ENCODE measurements around the gene TP63.

The TP63 gene

GRCh38 chr3:189727158-189727557 is 96.0 kb downstream of the TP63 start:
- Histone ChIP-seq H3K4me1 (ENCODE audit: control insufficient read depth, insufficient read depth, low read length) (no peaks in the 10 kb centered on the region), H3K36me3 (ENCODE audit: control insufficient read depth, insufficient read depth, low read length) (no peaks in the 10 kb centered on the region), H3K4me3 (ENCODE audit: low read depth, low read length) (no peak overlapping the region), H3K9me3 (ENCODE audit: control insufficient read depth, insufficient read depth, low read length) (no peaks in the 10 kb centered on the region), H3K9ac (ENCODE audit: low read depth, low read length) (no peak overlapping the region), H3K27ac (ENCODE audit: low read depth, low read length) (no peak overlapping the region), H3K27me3 (ENCODE audit: control insufficient read depth, insufficient read depth, low read length) (no peaks in the 10 kb centered on the region)

GRCh38 chr3:189727898-189728297 is 96.7 kb downstream of the TP63 start:
- no peak overlapping the region for H3K4me3 ChIP-seq (ENCODE audit: low read depth, low read length)
- no peak overlapping the region for H3K27ac ChIP-seq (ENCODE audit: low read depth, low read length)
- no peak overlapping the region for H3K9ac ChIP-seq (ENCODE audit: low read depth, low read length)

GRCh38 chr3:189728915-189729314 is 97.7 kb downstream of the TP63 start:
- Histone ChIP-seq H3K4me1 (ENCODE audit: control insufficient read depth, insufficient read depth, low read length) (no peaks in the 10 kb centered on the region), H3K36me3 (ENCODE audit: control insufficient read depth, insufficient read depth, low read length) (no peaks in the 10 kb centered on the region), H3K4me3 (ENCODE audit: low read depth, low read length) (no peak overlapping the region)

More at GRCh38 chr3:189727898-189728297, 96.7 kb downstream of the TP63 start:
- no peaks in the 10 kb centered on the region for H3K9me3 ChIP-seq (ENCODE audit: control insufficient read depth, insufficient read depth, low read length)
- H3K27me3 ChIP-seq (ENCODE audit: control insufficient read depth, insufficient read depth, low read length) = no peaks in the 10 kb centered on the region
- H3K36me3 ChIP-seq (ENCODE audit: control insufficient read depth, insufficient read depth, low read length) = no peaks in the 10 kb centered on the region
- no peaks in the 10 kb centered on the region for H3K4me1 ChIP-seq (ENCODE audit: control insufficient read depth, insufficient read depth, low read length)

GRCh38 chr3:189734061-189734460 is 102.9 kb downstream of the TP63 start:
- Histone ChIP-seq H3K9ac (ENCODE audit: low read depth, low read length) (no peak overlapping the region), H3K4me3 (ENCODE audit: low read depth, low read length) (no peak overlapping the region)

More at GRCh38 chr3:189728915-189729314, 97.7 kb downstream of the TP63 start:
- no peaks in the 10 kb centered on the region for H3K9me3 ChIP-seq (ENCODE audit: control insufficient read depth, insufficient read depth, low read length)
- no peak overlapping the region for H3K27ac ChIP-seq (ENCODE audit: low read depth, low read length)
- no peaks in the 10 kb centered on the region for H3K27me3 ChIP-seq (ENCODE audit: control insufficient read depth, insufficient read depth, low read length)
- H3K9ac ChIP-seq (ENCODE audit: low read depth, low read length) = no peak overlapping the region

GRCh38 chr3:189735913-189736312 is 104.7 kb downstream of the TP63 start:
- Histone ChIP-seq H3K9me3 (ENCODE audit: control insufficient read depth, insufficient read depth, low read length) (no peaks in the 10 kb centered on the region), H3K4me1 (ENCODE audit: control insufficient read depth, insufficient read depth, low read length) (no peaks in the 10 kb centered on the region; the same call in 1 of the 2 replicates), H3K27ac (ENCODE audit: low read depth, low read length) (no peak overlapping the region), H3K9ac (ENCODE audit: low read depth, low read length) (no peak overlapping the region), H3K36me3 (ENCODE audit: control insufficient read depth, insufficient read depth, low read length) (no peaks in the 10 kb centered on the region), H3K4me3 (ENCODE audit: low read depth, low read length) (no peak overlapping the region), H3K27me3 (ENCODE audit: control insufficient read depth, insufficient read depth, low read length) (no peaks in the 10 kb centered on the region)

More at GRCh38 chr3:189734061-189734460, 102.9 kb downstream of the TP63 start:
- Histone ChIP-seq H3K4me1 (ENCODE audit: control insufficient read depth, insufficient read depth, low read length) (no peaks in the 10 kb centered on the region), H3K36me3 (ENCODE audit: control insufficient read depth, insufficient read depth, low read length) (no peaks in the 10 kb centered on the region), H3K27me3 (ENCODE audit: control insufficient read depth, insufficient read depth, low read length) (no peaks in the 10 kb centered on the region), H3K9me3 (ENCODE audit: control insufficient read depth, insufficient read depth, low read length) (no peaks in the 10 kb centered on the region), H3K27ac (ENCODE audit: low read depth, low read length) (no peak overlapping the region)

GRCh38 chr3:189737071-189737470 is 105.9 kb downstream of the TP63 start:
- H3K9ac ChIP-seq (ENCODE audit: low read depth, low read length) = no peak overlapping the region
- no peak overlapping the region for H3K4me3 ChIP-seq (ENCODE audit: low read depth, low read length)
- no peaks in the 10 kb centered on the region for H3K9me3 ChIP-seq (ENCODE audit: control insufficient read depth, insufficient read depth, low read length)
- no peaks in the 10 kb centered on the region; the same call in 1 of the 2 replicates for H3K4me1 ChIP-seq (ENCODE audit: control insufficient read depth, insufficient read depth, low read length)
- no peak overlapping the region for H3K27ac ChIP-seq (ENCODE audit: low read depth, low read length)
- H3K27me3 ChIP-seq (ENCODE audit: control insufficient read depth, insufficient read depth, low read length) = no peaks in the 10 kb centered on the region
- no peaks in the 10 kb centered on the region for H3K36me3 ChIP-seq (ENCODE audit: control insufficient read depth, insufficient read depth, low read length)

GRCh38 chr3:189737619-189738018 is 106.4 kb downstream of the TP63 start:
- Histone ChIP-seq H3K36me3 (ENCODE audit: control insufficient read depth, insufficient read depth, low read length) (no peaks in the 10 kb centered on the region), H3K27ac (ENCODE audit: low read depth, low read length) (no peak overlapping the region), H3K9ac (ENCODE audit: low read depth, low read length) (no peak overlapping the region), H3K9me3 (ENCODE audit: control insufficient read depth, insufficient read depth, low read length) (no peaks in the 10 kb centered on the region), H3K27me3 (ENCODE audit: control insufficient read depth, insufficient read depth, low read length) (no peaks in the 10 kb centered on the region), H3K4me1 (ENCODE audit: control insufficient read depth, insufficient read depth, low read length) (no peaks in the 10 kb centered on the region; the same call in 1 of the 2 replicates), H3K4me3 (ENCODE audit: low read depth, low read length) (no peak overlapping the region)

GRCh38 chr3:189739378-189739777 is 108.2 kb downstream of the TP63 start:
- H3K4me3 ChIP-seq (ENCODE audit: low read depth, low read length) = no peak overlapping the region
- no peak overlapping the region for H3K9ac ChIP-seq (ENCODE audit: low read depth, low read length)
- H3K4me1 ChIP-seq (ENCODE audit: control insufficient read depth, insufficient read depth, low read length) = no peaks in the 10 kb centered on the region; the same call in 1 of the 2 replicates
- H3K27me3 ChIP-seq (ENCODE audit: control insufficient read depth, insufficient read depth, low read length) = no peaks in the 10 kb centered on the region
- H3K36me3 ChIP-seq (ENCODE audit: control insufficient read depth, insufficient read depth, low read length) = no peaks in the 10 kb centered on the region
- H3K9me3 ChIP-seq (ENCODE audit: control insufficient read depth, insufficient read depth, low read length) = no peaks in the 10 kb centered on the region
- H3K27ac ChIP-seq (ENCODE audit: low read depth, low read length) = no peak overlapping the region

GRCh38 chr3:189740156-189740555 is 109.0 kb downstream of the TP63 start:
- no peak overlapping the region for H3K27ac ChIP-seq (ENCODE audit: low read depth, low read length)
- H3K4me3 ChIP-seq (ENCODE audit: low read depth, low read length) = no peak overlapping the region
- H3K9me3 ChIP-seq (ENCODE audit: control insufficient read depth, insufficient read depth, low read length) = no peaks in the 10 kb centered on the region
- no peak overlapping the region for H3K9ac ChIP-seq (ENCODE audit: low read depth, low read length)
- no peaks in the 10 kb centered on the region for H3K36me3 ChIP-seq (ENCODE audit: control insufficient read depth, insufficient read depth, low read length)
- no peaks in the 10 kb centered on the region for H3K27me3 ChIP-seq (ENCODE audit: control insufficient read depth, insufficient read depth, low read length)
- H3K4me1 ChIP-seq (ENCODE audit: control insufficient read depth, insufficient read depth, low read length) = no peaks in the 10 kb centered on the region; the same call in 1 of the 2 replicates

- Histone ChIP-seq H3K27me3 (ENCODE audit: control insufficient read depth, insufficient read depth, low read length) (no peaks in the 10 kb centered on the region), H3K9me3 (ENCODE audit: control insufficient read depth, insufficient read depth, low read length) (no peaks in the 10 kb centered on the region), H3K4me1 (ENCODE audit: control insufficient read depth, insufficient read depth, low read length) (no peaks in the 10 kb centered on the region; the same call in 1 of the 2 replicates), H3K9ac (ENCODE audit: low read depth, low read length) (no peak overlapping the region), H3K4me3 (ENCODE audit: low read depth, low read length) (no peak overlapping the region), H3K36me3 (ENCODE audit: control insufficient read depth, insufficient read depth, low read length) (no peaks in the 10 kb centered on the region), H3K27ac (ENCODE audit: low read depth, low read length) (no peak overlapping the region)
These were observed 113.0 kb downstream of the TP63 start for GRCh38 chr3:189744235-189744634.

GRCh38 chr3:189745622-189746021 is 114.4 kb downstream of the TP63 start:
- no peaks in the 10 kb centered on the region for H3K27me3 ChIP-seq (ENCODE audit: control insufficient read depth, insufficient read depth, low read length)
- no peaks in the 10 kb centered on the region for H3K36me3 ChIP-seq (ENCODE audit: control insufficient read depth, insufficient read depth, low read length)
- H3K9ac ChIP-seq (ENCODE audit: low read depth, low read length) = no peak overlapping the region
- no peak overlapping the region for H3K27ac ChIP-seq (ENCODE audit: low read depth, low read length)
- no peaks in the 10 kb centered on the region for H3K9me3 ChIP-seq (ENCODE audit: control insufficient read depth, insufficient read depth, low read length)
- no peak overlapping the region for H3K4me3 ChIP-seq (ENCODE audit: low read depth, low read length)
- H3K4me1 ChIP-seq (ENCODE audit: control insufficient read depth, insufficient read depth, low read length) = no peaks in the 10 kb centered on the region

GRCh38 chr3:189748046-189748445 is 116.9 kb downstream of the TP63 start:
- Histone ChIP-seq H3K36me3 (ENCODE audit: control insufficient read depth, insufficient read depth, low read length) (no peaks in the 10 kb centered on the region), H3K4me3 (ENCODE audit: low read depth, low read length) (no peak overlapping the region), H3K4me1 (ENCODE audit: control insufficient read depth, insufficient read depth, low read length) (no peaks in the 10 kb centered on the region)

More at GRCh38 chr3:189748046-189748445, 116.9 kb downstream of the TP63 start:
- H3K27me3 ChIP-seq (ENCODE audit: control insufficient read depth, insufficient read depth, low read length) = no peaks in the 10 kb centered on the region
- H3K9ac ChIP-seq (ENCODE audit: low read depth, low read length) = no peak overlapping the region
- no peak overlapping the region for H3K27ac ChIP-seq (ENCODE audit: low read depth, low read length)
- H3K9me3 ChIP-seq (ENCODE audit: control insufficient read depth, insufficient read depth, low read length) = no peaks in the 10 kb centered on the region
